Adrenal gland (tissue), 12 donors: ENCODE measurements around the gene PRMT7. TPM values are rescaled to one million over a fixed set of nuclear protein-coding genes. Genes with fewer than 3 reads are reported as not detected.
A peak's percentile ranks its signal among the peaks of the same experiment; 100 is the strongest.

ENCODE experiments used
- DNase-seq, 7 donors: peaks; one replicate each; pipeline ENCODE4 v3.0.0-alpha.2; 2019 to 2020
- H3K27ac ChIP-seq, 5 donors: fragments of 200-600 bp; sonication (generic) in 4 of 5; 1 replicate in 3 of 5; 2 replicates in 2 of 5; pipeline versions ENCODE4 v1.5.1 to v1.8.0; 2016 to 2020; ENCODE audit warnings: mild to moderate bottlenecking in 1 of 5
- H3K27me3 ChIP-seq: fragments of 200-600 bp; 2 replicates; pipeline ENCODE4 v1.8.0; 2021
- H3K36me3 ChIP-seq, 2 donors: fragments of 200-600 bp; replicated peaks in 1 of 2; 1 replicate in 1 of 2; 2 replicates in 1 of 2; pipeline versions ENCODE4 v1.5.1 to v1.8.0; 2018 to 2022
- H3K4me1 ChIP-seq, 2 donors: fragments of 200-600 bp; replicated peaks in 1 of 2; 1 replicate in 1 of 2; 2 replicates in 1 of 2; pipeline versions ENCODE4 v1.5.1 to v1.8.0; 2018 to 2021
- H3K4me3 ChIP-seq, 4 donors: fragments of 200-600 bp; sonication (generic) in 3 of 4; one replicate each; pipeline ENCODE4 v1.5.1; 2016 to 2018
- H3K9me3 ChIP-seq, 3 donors: fragments of 200-600 bp; sonication (generic) in 1 of 3; replicated peaks in 1 of 3; 1 replicate in 2 of 3; 2 replicates in 1 of 3; pipeline versions ENCODE4 v1.5.1 to v1.8.0; 2016 to 2021
- POLR2A ChIP-seq, 2 donors: fragments of 450-650 bp; IDR thresholded peaks; one replicate each; pipeline ENCODE4 v1.6.1; 2017; ENCODE audit warnings: antibody characterized with exemption in 2 of 2, mild to moderate bottlenecking in 2 of 2, moderate library complexity in 1 of 2
- WGBS, 4 donors: extraction: QIAGEN DNeasy Blood & Tissue Kit in 2 of 4; methylation state at CpG; one replicate each; pipeline versions ENCODE4 v1.1.5 to v1.1.7; 2013 to 2017; 5-methylcytosine and 5-hydroxymethylcytosine counted together
- intact Hi-C, 2 donors: fragments of 100-400 bp; cut with DNase I; formaldehyde crosslinking; loops; one replicate each; pipeline versions ENCODE4 v1.14.1 to v1.15.0; 2022 to 2023
- polyA plus RNA-seq, 3 donors: library from polyadenylated mRNA; stranded (reverse); fragments of 200-250 nt in 2 of 3; fragments of 350-450 nt in 1 of 3; fragmentation: Illumina TruSeq in 1 of 3; extraction: RNeasy Lipid Tissue Mini Kit (QIAGEN cat#74804) in 1 of 3; gene quantifications; one replicate each; pipeline ENCODE4 v1.2.3, GENCODE V29; 2013 to 2014
- total RNA-seq, 9 donors: library from RNA; depleted of rRNA in 4 of 9; stranded (reverse); fragments of >200 nt in 4 of 9; fragments of 120-200 nt in 1 of 9; fragmentation: NEBNext Ultra II Directional in 1 of 9; extraction: Animal tissue kit (Norgen Biotek cat#: 25700) in 1 of 9; gene quantifications; one replicate each; pipeline versions ENCODE4 v1.1.0 to v1.2.4, GENCODE V29; 2013 to 2023
- TF ChIP-seq, protein P1 (sequence below), 6 experiments: fragments of 450-650 bp in 4 of 6; fragments of 200-600 bp in 2 of 6; sonication (generic) in 1 of 6; IDR thresholded peaks; 1 replicate in 5 of 6; 2 replicates in 1 of 6; pipeline versions ENCODE4 v1.5.1 to v1.8.0; 2016 to 2021; ENCODE audit warnings: antibody characterized with exemption in 6 of 6, mild to moderate bottlenecking in 2 of 6, moderate library complexity in 1 of 6
- donor health status: healthy with polysubstance abuse.
- donor health status: Bipolar disorder and iron deficiency.
- donor health status: DM: yes; HTN: yes; CAD: no.
- donor health status: DM: no; HTN: no; CAD: no.
- donor health status: DM: no; HTN: no; CAD: no.
- donor health status: DM: yes; HTN: yes; CAD: no.

The PRMT7 gene
- total and polyA plus RNA-seq, 12 donors, result 30.0 to 141 (median 42.7) TPM

DNA sequence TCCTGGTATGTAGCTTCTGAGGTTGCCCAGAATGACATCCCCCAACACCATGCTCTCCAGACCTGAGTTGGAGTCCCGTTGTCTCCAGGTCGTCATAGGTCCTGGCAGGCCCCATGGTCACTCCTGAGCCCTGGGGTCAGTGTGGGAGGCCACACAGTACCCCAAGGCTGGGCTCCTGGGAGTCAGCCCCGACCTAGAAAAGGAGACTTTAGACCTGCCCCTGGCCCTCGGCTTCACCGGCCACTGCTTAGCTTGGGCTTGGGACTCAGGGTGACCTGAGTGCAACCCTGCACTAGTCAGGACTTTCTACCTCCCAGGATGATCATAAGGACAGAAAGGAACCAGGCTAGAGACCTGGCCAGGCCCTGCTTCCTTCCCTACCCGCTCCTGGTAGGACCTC, 65.8 kb downstream of the PRMT7 start:
- peak overlapping the region in 1 of 5 donors; percentile 38 for H3K27ac ChIP-seq
- no peak for TF ChIP-seq POLR2A (IDR thresholded peaks at IDR 0.05)
- TF ChIP-seq, protein P1, sequence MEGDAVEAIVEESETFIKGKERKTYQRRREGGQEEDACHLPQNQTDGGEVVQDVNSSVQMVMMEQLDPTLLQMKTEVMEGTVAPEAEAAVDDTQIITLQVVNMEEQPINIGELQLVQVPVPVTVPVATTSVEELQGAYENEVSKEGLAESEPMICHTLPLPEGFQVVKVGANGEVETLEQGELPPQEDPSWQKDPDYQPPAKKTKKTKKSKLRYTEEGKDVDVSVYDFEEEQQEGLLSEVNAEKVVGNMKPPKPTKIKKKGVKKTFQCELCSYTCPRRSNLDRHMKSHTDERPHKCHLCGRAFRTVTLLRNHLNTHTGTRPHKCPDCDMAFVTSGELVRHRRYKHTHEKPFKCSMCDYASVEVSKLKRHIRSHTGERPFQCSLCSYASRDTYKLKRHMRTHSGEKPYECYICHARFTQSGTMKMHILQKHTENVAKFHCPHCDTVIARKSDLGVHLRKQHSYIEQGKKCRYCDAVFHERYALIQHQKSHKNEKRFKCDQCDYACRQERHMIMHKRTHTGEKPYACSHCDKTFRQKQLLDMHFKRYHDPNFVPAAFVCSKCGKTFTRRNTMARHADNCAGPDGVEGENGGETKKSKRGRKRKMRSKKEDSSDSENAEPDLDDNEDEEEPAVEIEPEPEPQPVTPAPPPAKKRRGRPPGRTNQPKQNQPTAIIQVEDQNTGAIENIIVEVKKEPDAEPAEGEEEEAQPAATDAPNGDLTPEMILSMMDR (IDR thresholded peaks at IDR 0.05), result no peak
- H3K4me1 ChIP-seq, result no peaks in the 10 kb centered on the region
- H3K9me3 ChIP-seq, result no peaks in the 10 kb centered on the region
- intact Hi-C loops, result no loop called here
- no peak for DNase-seq
- H3K36me3 ChIP-seq, result no peaks in the 10 kb centered on the region
- no peak overlapping the region for H3K4me3 ChIP-seq
- no peaks in the 10 kb centered on the region for H3K27me3 ChIP-seq
- WGBS, 4 donors, result 88 to 95% (median 91%) methylated on average over 5 to 6 of the region's 6 CpGs

DNA sequence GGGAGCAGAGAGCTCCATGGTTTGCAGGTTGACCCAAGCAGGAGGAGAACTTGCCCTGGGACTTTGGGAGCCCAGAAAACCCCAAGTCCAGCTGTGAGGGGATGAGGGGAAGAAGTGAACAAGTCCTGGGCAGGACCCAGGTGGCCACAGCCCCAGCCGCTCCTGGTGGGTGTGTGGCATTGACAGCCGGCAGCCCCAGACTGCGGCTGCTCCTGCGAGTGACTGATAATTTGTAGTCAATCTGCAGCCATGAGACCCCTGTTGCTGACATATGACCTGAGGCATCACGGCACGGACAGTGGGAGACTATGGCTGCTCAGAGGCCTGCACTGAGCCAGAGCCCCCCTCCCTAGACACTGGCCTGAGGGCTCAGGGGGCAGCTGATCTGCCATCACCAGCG, 66.4 kb downstream of the PRMT7 start:
- H3K4me1 ChIP-seq, result no peaks in the 10 kb centered on the region
- no peak overlapping the region for H3K4me3 ChIP-seq
- no peaks in the 10 kb centered on the region for H3K36me3 ChIP-seq
- no peak for TF ChIP-seq POLR2A (IDR thresholded peaks at IDR 0.05)
- TF ChIP-seq, protein P1 (IDR thresholded peaks at IDR 0.05), result no peak
- no peaks in the 10 kb centered on the region for H3K27me3 ChIP-seq
- H3K9me3 ChIP-seq, result no peaks in the 10 kb centered on the region
- 88 to 97% (median 96%) methylated on average over 6 to 7 of the region's 7 CpGs; no CpG with 5 or more reads in 1 of the 4 donors for WGBS, 4 donors
- H3K27ac ChIP-seq, result peak overlapping the region in 1 of 5 donors; percentile 38
- intact Hi-C loops, result no loop called here
- DNase-seq, result no peak

DNA sequence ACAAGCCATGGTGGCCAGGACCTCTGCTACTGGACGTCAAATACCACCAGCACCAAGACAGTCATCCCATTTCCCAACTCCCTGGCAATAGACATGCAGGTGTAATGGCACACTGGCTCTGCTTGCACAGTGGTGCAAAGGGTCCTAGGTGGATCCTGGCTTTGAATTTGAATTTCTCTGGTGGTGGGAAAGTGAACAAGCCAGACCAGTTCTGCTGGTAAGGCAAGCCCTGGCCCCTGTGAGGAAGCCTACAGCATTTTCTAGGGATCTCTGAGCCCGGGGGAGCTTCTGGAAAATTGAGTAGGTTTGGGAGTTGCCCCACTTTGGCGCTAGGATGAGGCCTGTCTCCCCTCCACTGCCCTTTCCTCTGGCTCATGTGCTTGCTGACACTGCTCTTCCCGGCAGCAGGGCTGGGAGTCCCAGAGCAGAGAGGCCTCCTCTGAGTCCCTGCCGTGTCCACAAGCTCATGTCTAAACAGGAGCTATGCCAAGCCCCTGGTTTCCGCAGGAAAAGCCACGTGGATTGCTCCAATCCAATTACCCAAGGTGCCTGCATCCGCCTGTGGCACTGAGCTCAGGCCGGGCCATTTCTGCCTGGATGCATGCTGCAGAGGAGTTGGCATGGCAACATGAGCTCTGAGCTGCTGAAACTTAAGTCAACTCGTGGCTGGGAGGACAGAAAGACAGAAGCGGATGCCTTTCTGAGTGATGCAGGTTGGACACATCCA, 67.0 kb downstream of the PRMT7 start:
- 80 to 82% (median 81%) methylated on average over 8 to 11 of the region's 11 CpGs for WGBS, 4 donors

More for the DNA sequence above, 67.0 kb downstream of the PRMT7 start:
- peak overlapping the region in 1 of 5 donors; percentile 52 for H3K27ac ChIP-seq
- TF ChIP-seq, protein P1 (IDR thresholded peaks at IDR 0.05), result no peak
- no peak for TF ChIP-seq POLR2A (IDR thresholded peaks at IDR 0.05)
- no peaks in the 10 kb centered on the region for H3K9me3 ChIP-seq
- peak in 1 of 7 donors; percentile 93 for DNase-seq
- no peaks in the 10 kb centered on the region for H3K36me3 ChIP-seq
- no peaks in the 10 kb centered on the region for H3K4me1 ChIP-seq
- intact Hi-C loops, result no loop called here
- no peak overlapping the region for H3K4me3 ChIP-seq
- H3K27me3 ChIP-seq, result no peaks in the 10 kb centered on the region
